ENCODE results near the gene TRAPPC10.
"Not testable (repeated sequence)": the region's sequence is repeated elsewhere in the genome, so short reads cannot be mapped to it uniquely, and the experiment has no call there.

TRAPPC10 gene

GRCh38 chr21:44094832-44095231 is 82.7 kb downstream of the TRAPPC10 start:
- Histone ChIP-seq H3K9me3 (replicated peaks in 1 of 2; ENCODE audit: control insufficient read depth in 2 of 2, insufficient read depth in 1 of 2, low read depth in 1 of 2, low read length in 2 of 2) (peaks cover 0 to 2% of the 10 kb centered on the region in 2 donors), H3K9ac (ENCODE audit: low read depth, low read length, poor library complexity) (no peak overlapping the region), H3K27me3 (ENCODE audit: control insufficient read depth in 3 of 3, insufficient read depth in 3 of 3, low read depth in 1 of 3, low read length in 3 of 3) (no peaks in the 10 kb centered on the region), H3K27ac (replicated peaks; ENCODE audit: low read length) (no peak overlapping the region), H2BK5ac (ENCODE audit: low read length) (no peak overlapping the region), H3K14ac (ENCODE audit: low read length) (no peak overlapping the region), H2BK15ac (ENCODE audit: low read length) (no peak overlapping the region), H3K4ac (ENCODE audit: low read length) (no peak overlapping the region), H3K79me1 (ENCODE audit: low read depth, low read length) (no peaks in the 10 kb centered on the region), H2BK120ac (ENCODE audit: low read depth, low read length) (no peak overlapping the region), H3K23ac (ENCODE audit: low read depth, low read length, poor library complexity) (no peak overlapping the region), H4K8ac (ENCODE audit: low read depth, low read length) (no peak overlapping the region), H2AFZ (ENCODE audit: low read length) (no peak overlapping the region), H3K36me3 (replicated peaks in 1 of 2; ENCODE audit: control insufficient read depth in 2 of 2, insufficient read depth in 2 of 2, low read length in 2 of 2) (peaks cover 18 to 44% of the 10 kb centered on the region in 2 donors), H2AK5ac (ENCODE audit: low read depth, low read length) (no peak overlapping the region), H3K4me3 (ENCODE audit: low read length in 2 of 2) (no peak overlapping the region), H2BK12ac (ENCODE audit: low read length) (no peak overlapping the region), H4K91ac (ENCODE audit: low read depth, low read length, poor library complexity) (no peak overlapping the region), H3K4me1 (ENCODE audit: control insufficient read depth in 2 of 2, insufficient read depth in 1 of 2, low read depth in 1 of 2, low read length in 2 of 2) (no peaks in the 10 kb centered on the region), H3K18ac (ENCODE audit: low read length) (no peak overlapping the region), H3K4me2 (ENCODE audit: insufficient read depth, low read length, poor library complexity, severe bottlenecking) (no peak overlapping the region)
- WGBS, 2 donors (ENCODE audit: extremely low coverage in 2 of 2, insufficient read length in 2 of 2, insufficient replicate concordance in 1 of 2) = no CpG with 5 or more reads among the region's 1 CpG
- no peak for DNase-seq (ENCODE audit: low spot score)

- H3K4me3 ChIP-seq (ENCODE audit: low read length in 2 of 2); H3K27ac ChIP-seq (replicated peaks; ENCODE audit: low read length); H2BK15ac ChIP-seq (ENCODE audit: low read length); H3K4me2 ChIP-seq (ENCODE audit: insufficient read depth, low read length, poor library complexity, severe bottlenecking); H2BK12ac ChIP-seq (ENCODE audit: low read length); H3K79me1 ChIP-seq (ENCODE audit: low read depth, low read length); H2AFZ ChIP-seq (ENCODE audit: low read length); H2BK120ac ChIP-seq (ENCODE audit: low read depth, low read length); H2BK5ac ChIP-seq (ENCODE audit: low read length); H3K4ac ChIP-seq (ENCODE audit: low read length); H3K27me3 ChIP-seq (ENCODE audit: control insufficient read depth in 3 of 3, insufficient read depth in 3 of 3, low read depth in 1 of 3, low read length in 3 of 3); H3K9ac ChIP-seq (ENCODE audit: low read depth, low read length, poor library complexity); H3K14ac ChIP-seq (ENCODE audit: low read length); H4K91ac ChIP-seq (ENCODE audit: low read depth, low read length, poor library complexity); H3K9me3 ChIP-seq (replicated peaks in 1 of 2; ENCODE audit: control insufficient read depth in 2 of 2, insufficient read depth in 1 of 2, low read depth in 1 of 2, low read length in 2 of 2); H4K8ac ChIP-seq (ENCODE audit: low read depth, low read length); H3K4me1 ChIP-seq (ENCODE audit: control insufficient read depth in 2 of 2, insufficient read depth in 1 of 2, low read depth in 1 of 2, low read length in 2 of 2); H3K18ac ChIP-seq (ENCODE audit: low read length); H3K23ac ChIP-seq (ENCODE audit: low read depth, low read length, poor library complexity); DNase-seq (ENCODE audit: low spot score); H2AK5ac ChIP-seq (ENCODE audit: low read depth, low read length): not testable (repeated sequence)
- WGBS, 2 donors (ENCODE audit: extremely low coverage in 2 of 2, insufficient read length in 2 of 2, insufficient replicate concordance in 1 of 2) = no CpG with 5 or more reads among the region's 6 CpGs
- peaks cover 4 to 15% of the 10 kb centered on the region in 2 donors for H3K36me3 ChIP-seq (replicated peaks in 1 of 2; ENCODE audit: control insufficient read depth in 2 of 2, insufficient read depth in 2 of 2, low read length in 2 of 2)
Observed at GRCh38 chr21:44098507-44098906, 86.4 kb downstream of the TRAPPC10 start.

DNA sequence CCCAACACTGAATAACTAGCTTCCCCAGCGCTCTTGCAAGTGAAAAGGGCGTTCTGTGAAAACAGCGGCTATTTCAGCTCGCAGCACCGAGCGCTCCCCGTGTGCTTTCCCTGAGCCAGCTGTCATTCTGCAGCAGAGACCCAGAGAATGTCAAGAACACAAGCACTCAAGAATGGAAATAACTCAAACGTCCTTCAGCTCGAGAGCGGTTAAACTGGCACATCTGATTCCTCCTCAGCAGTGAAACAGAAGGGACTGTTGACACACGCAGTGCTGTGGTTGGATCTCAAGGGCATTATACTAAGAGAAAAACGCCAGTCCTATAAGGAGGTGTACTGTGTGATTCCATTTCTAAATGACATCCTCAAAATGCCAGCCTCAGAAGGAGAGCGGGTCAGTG is 86.9 kb downstream of the TRAPPC10 start:
- not testable (repeated sequence) for H3K9me3 ChIP-seq (replicated peaks in 1 of 2; ENCODE audit: control insufficient read depth in 2 of 2, insufficient read depth in 1 of 2, low read depth in 1 of 2, low read length in 2 of 2); H3K27ac ChIP-seq (replicated peaks; ENCODE audit: low read length); H4K8ac ChIP-seq (ENCODE audit: low read depth, low read length); H3K14ac ChIP-seq (ENCODE audit: low read length); H3K4me2 ChIP-seq (ENCODE audit: insufficient read depth, low read length, poor library complexity, severe bottlenecking); H2BK12ac ChIP-seq (ENCODE audit: low read length); H4K91ac ChIP-seq (ENCODE audit: low read depth, low read length, poor library complexity); H2BK5ac ChIP-seq (ENCODE audit: low read length); H3K4ac ChIP-seq (ENCODE audit: low read length); H3K4me3 ChIP-seq (ENCODE audit: low read length in 2 of 2); H3K18ac ChIP-seq (ENCODE audit: low read length); H2BK15ac ChIP-seq (ENCODE audit: low read length); H2AFZ ChIP-seq (ENCODE audit: low read length); H2AK5ac ChIP-seq (ENCODE audit: low read depth, low read length); H2BK120ac ChIP-seq (ENCODE audit: low read depth, low read length); H3K79me1 ChIP-seq (ENCODE audit: low read depth, low read length); H3K27me3 ChIP-seq (ENCODE audit: control insufficient read depth in 3 of 3, insufficient read depth in 3 of 3, low read depth in 1 of 3, low read length in 3 of 3); H3K23ac ChIP-seq (ENCODE audit: low read depth, low read length, poor library complexity); H3K4me1 ChIP-seq (ENCODE audit: control insufficient read depth in 2 of 2, insufficient read depth in 1 of 2, low read depth in 1 of 2, low read length in 2 of 2); H3K9ac ChIP-seq (ENCODE audit: low read depth, low read length, poor library complexity); DNase-seq (ENCODE audit: low spot score)
- peaks cover under 1 to 10% of the 10 kb centered on the region in 2 donors for H3K36me3 ChIP-seq (replicated peaks in 1 of 2; ENCODE audit: control insufficient read depth in 2 of 2, insufficient read depth in 2 of 2, low read length in 2 of 2)
- no CpG with 5 or more reads among the region's 13 CpGs for WGBS, 2 donors (ENCODE audit: extremely low coverage in 2 of 2, insufficient read length in 2 of 2, insufficient replicate concordance in 1 of 2)

DNA sequence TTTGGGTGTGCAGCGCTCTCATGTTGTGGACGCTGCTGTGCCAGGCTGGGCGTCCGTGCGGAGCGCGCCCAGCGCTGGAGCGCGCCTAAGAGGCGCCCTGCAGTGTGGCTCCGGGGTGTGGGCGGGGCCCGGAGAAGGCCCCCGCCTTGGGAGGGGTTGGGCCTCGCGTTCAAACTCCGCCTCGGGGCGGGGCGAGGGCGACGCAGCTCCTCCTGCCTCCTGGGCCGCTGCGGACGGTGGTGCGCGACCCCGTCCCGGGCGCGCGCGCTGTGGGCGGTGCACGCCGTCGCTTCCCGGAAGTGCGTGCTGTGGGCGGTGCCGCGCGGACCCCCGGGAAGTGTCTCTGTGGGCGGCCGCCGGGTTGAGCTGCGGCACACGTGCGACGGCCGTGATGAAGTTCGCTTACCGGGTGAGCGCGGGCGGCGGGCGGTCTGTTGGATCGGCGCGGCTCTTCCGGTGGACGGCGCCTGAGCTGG is 95.0 kb downstream of the TRAPPC10 start, which contains the start of gene PWP2:
Gene PWP2 (plus strand): TSS at position 374 of the 476 bp plus-strand sequence. CDS start 18 bp downstream, at position 392.
- not testable (repeated sequence) for H4K91ac ChIP-seq (ENCODE audit: low read depth, low read length, poor library complexity); H2BK120ac ChIP-seq (ENCODE audit: low read depth, low read length); H3K14ac ChIP-seq (ENCODE audit: low read length); H2BK12ac ChIP-seq (ENCODE audit: low read length); H3K9me3 ChIP-seq (replicated peaks in 1 of 2; ENCODE audit: control insufficient read depth in 2 of 2, insufficient read depth in 1 of 2, low read depth in 1 of 2, low read length in 2 of 2); H3K27me3 ChIP-seq (ENCODE audit: control insufficient read depth in 3 of 3, insufficient read depth in 3 of 3, low read depth in 1 of 3, low read length in 3 of 3); H2BK5ac ChIP-seq (ENCODE audit: low read length); H2AK5ac ChIP-seq (ENCODE audit: low read depth, low read length); DNase-seq (ENCODE audit: low spot score); H3K4me1 ChIP-seq (ENCODE audit: control insufficient read depth in 2 of 2, insufficient read depth in 1 of 2, low read depth in 1 of 2, low read length in 2 of 2); H3K4me2 ChIP-seq (ENCODE audit: insufficient read depth, low read length, poor library complexity, severe bottlenecking); H3K27ac ChIP-seq (replicated peaks; ENCODE audit: low read length); H3K18ac ChIP-seq (ENCODE audit: low read length); H4K8ac ChIP-seq (ENCODE audit: low read depth, low read length); H3K4ac ChIP-seq (ENCODE audit: low read length); H3K9ac ChIP-seq (ENCODE audit: low read depth, low read length, poor library complexity); H3K79me1 ChIP-seq (ENCODE audit: low read depth, low read length); H2AFZ ChIP-seq (ENCODE audit: low read length); H3K36me3 ChIP-seq (replicated peaks in 1 of 2; ENCODE audit: control insufficient read depth in 2 of 2, insufficient read depth in 2 of 2, low read length in 2 of 2); H3K23ac ChIP-seq (ENCODE audit: low read depth, low read length, poor library complexity); H2BK15ac ChIP-seq (ENCODE audit: low read length)
- H3K4me3 ChIP-seq (ENCODE audit: low read length in 2 of 2) = peak within 1 kb of the TSS; percentile 33 to 72
- WGBS, 2 donors (ENCODE audit: extremely low coverage in 2 of 2, insufficient read length in 2 of 2, insufficient replicate concordance in 1 of 2) = no CpG with 5 or more reads among the region's 66 CpGs
